SH-SY5Y (cell line): Measurements from ENCODE around the gene CALM1.

Experiments used
- GATA2 ChIP-seq: IDR thresholded peaks from 2 replicates; pipeline ENCODE4 v1.6.1; 2011; ENCODE audit warnings: mild to moderate bottlenecking, low read depth, low read length
- GATA3 ChIP-seq: IDR thresholded peaks from 2 replicates; pipeline ENCODE4 v1.6.1; 2011; ENCODE audit warnings: low read depth, mild to moderate bottlenecking, low read length, moderate library complexity

GRCh38 chr14:90445011-90445410 is 48.2 kb downstream of the CALM1 start:
- TF ChIP-seq GATA3 (no peak), GATA2 (no peak)
